AG09319 (cell line): Measurements from ENCODE around the gene ACSF2.

ENCODE experiments used
- DNase-seq: peaks from one replicate; pipeline ENCODE4 v3.0.0-alpha.2; 2010; ENCODE audit warnings: low read depth; ENCODE audit errors: extremely low read depth
- TF ChIP-seq, protein P1 (sequence below): IDR thresholded peaks from 2 replicates; pipeline ENCODE4 v1.5.1; 2011; ENCODE audit warnings: low read depth, mild to moderate bottlenecking, inconsistent platforms, low read length, moderate library complexity

ACSF2 gene

DNA sequence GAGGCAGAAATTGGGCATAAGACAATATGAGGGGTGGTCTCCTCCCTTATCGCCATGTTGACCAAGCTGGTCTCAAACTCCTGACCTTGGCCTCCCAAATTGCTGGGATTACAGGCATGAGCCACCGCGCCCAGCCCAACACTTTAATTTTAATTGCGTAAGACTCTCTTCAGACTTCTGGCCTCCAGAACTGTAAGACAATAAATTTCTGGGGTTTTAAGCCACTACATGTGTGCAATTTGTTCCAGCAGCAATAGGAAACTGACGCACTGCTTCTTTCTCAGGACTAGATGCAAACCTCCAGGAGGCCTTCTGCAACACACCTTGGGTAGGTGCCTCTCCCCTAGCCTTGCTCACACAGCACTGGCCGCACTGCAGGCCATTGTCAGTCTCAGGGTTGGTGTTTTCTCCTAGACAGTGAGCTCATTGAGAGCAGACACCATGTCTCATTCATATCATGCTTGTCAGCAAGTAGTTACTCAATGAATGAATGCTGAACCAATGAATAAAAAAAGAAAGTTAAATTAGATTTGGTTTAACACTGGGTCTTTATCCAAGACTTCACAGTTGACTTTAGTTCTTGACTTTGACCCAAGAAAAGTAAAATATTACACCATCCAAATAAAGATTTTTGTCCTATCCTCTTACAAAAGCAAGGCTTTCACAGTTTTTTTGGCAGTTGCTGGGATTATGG lies 5.5 kb upstream of the ACSF2 start:
- TF ChIP-seq, protein P1, sequence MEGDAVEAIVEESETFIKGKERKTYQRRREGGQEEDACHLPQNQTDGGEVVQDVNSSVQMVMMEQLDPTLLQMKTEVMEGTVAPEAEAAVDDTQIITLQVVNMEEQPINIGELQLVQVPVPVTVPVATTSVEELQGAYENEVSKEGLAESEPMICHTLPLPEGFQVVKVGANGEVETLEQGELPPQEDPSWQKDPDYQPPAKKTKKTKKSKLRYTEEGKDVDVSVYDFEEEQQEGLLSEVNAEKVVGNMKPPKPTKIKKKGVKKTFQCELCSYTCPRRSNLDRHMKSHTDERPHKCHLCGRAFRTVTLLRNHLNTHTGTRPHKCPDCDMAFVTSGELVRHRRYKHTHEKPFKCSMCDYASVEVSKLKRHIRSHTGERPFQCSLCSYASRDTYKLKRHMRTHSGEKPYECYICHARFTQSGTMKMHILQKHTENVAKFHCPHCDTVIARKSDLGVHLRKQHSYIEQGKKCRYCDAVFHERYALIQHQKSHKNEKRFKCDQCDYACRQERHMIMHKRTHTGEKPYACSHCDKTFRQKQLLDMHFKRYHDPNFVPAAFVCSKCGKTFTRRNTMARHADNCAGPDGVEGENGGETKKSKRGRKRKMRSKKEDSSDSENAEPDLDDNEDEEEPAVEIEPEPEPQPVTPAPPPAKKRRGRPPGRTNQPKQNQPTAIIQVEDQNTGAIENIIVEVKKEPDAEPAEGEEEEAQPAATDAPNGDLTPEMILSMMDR: no peak
- no peak for DNase-seq

DNA sequence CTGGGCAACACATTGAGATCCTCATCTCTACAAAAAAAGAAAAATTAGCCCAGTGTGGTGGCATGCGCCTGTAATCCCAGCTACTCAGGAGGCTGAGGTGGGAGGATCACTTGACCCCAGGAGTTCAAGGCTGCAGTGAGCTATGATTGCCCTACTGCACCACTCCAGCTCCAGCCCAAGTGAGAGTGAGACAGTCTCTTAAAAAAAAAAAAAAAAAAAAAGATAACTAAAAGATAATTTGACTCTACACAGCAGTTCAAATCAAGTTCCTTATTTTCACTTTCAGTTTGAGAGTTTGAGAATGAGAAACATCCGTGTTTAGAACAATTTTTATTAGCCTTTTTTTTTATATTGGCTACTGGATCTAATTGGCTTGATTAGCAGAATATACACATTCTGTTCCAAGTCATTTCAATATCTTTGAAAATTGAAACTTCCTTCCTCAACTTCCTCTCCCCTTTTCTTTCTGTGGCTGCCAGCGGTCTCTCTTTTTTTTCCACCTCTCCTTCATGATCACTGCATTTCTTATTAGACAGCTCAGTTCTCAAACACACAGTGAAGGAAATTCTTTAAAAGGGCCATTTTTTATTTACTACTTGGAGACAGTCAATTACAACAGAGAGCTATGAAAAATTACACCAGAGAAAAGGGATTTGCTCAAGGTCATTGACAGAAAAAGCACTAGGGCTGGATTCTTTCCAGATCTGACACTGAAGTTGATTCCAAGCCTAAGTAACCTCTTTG lies 4.5 kb upstream of the ACSF2 start:
- no peak for DNase-seq
- TF ChIP-seq, protein P1: no peak

DNA sequence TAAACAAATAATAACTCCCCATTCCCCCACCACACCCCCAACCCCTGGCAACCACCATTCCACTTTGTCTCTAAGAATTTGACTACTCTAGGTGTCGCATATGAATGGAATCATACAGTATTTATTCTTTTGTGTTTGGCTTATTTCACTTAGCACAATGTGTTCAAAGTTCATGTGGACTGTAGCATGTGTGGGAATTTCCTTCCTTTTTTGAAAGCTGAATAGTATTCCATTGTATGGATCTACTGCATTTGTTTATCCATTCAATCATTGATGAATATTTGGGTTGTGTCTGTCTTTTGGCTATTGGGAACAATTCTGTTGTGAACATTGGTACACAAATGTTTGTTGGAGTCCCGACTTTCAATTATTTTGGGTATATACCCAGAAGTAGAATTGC lies 3.3 kb upstream of the ACSF2 start:
- TF ChIP-seq, protein P1: no peak
- DNase-seq: no peak

DNA sequence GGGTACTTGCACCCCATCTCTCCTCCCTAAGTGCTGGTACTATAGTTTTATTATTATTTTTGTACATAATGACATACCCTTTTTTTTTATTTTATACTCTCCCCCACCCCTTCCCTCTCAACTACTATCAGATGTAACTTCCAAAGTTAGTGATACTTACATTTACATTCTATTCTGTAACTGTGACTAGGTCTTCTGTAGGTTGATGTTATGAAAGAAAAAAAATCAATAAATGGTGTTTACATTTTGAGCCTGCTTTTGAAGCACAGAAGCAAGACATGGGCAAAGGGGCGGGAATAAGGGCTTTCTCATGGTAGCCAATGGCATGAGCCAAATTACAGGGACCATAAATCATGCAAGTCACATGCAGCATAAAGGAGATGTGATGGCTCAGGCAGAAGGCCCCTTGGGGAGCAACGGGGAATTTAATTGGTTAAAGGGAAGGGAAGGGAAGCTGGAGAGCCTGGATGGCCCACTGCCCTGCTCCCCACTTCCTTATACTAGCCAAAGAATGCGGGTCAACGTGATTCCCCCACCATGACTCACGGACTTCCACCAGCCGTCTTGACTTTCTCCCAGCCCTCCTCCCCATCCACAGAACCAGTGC lies 2.4 kb upstream of the ACSF2 start:
- DNase-seq: no peak
- TF ChIP-seq, protein P1: no peak

- TF ChIP-seq, protein P1: no peak
- DNase-seq: no peak
Measured at GRCh38 chr17:50424246-50424995, 1.6 kb upstream of the ACSF2 start.

- TF ChIP-seq, protein P1: no peak
- DNase-seq: no peak
Measured at GRCh38 chr17:50424996-50425681, 879 bp upstream of the ACSF2 start.
